AG09309 (cell line): ENCODE measurements around the gene ABHD17C.
A peak's percentile ranks its signal among the peaks of the same experiment; 100 is the strongest.

Experiments used
- DNase-seq: peaks from one replicate; pipeline ENCODE4 v3.0.0-alpha.2; 2010; ENCODE audit warnings: low read depth
- H3K4me3 ChIP-seq: 2 replicates; pipeline ENCODE4 v1.5.1; 2011; ENCODE audit warnings: mild to moderate bottlenecking, low read depth, low read length, moderate library complexity; ENCODE audit not compliant: control insufficient read depth
- TF ChIP-seq, protein P1 (sequence below): IDR thresholded peaks from 2 replicates; pipeline ENCODE4 v1.5.1; 2011; ENCODE audit warnings: mild to moderate bottlenecking, low read depth, low read length, inconsistent platforms; ENCODE audit not compliant: insufficient read depth, control insufficient read depth; ENCODE audit errors: missing control alignments

Gene ABHD17C

DNA sequence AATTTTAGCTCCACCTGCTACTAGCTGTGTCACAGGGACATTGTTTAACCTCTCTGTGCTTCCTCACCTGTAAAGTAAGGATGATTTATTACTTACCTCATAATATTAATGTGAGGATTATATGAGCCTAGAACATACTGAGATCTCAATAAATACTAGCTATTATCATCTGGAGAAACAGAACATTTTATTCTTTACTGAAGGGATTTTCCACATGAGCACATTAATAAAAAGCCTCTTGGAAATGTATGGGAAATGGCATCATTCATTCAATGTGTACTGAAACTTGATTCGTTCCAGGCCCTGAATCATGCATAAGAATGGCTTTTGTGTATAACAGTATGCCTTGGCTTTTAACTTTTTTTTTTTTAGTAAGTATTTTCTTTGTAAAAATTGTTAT lies 73.0 kb downstream of the ABHD17C start:
- H3K4me3 ChIP-seq: no peak overlapping the region
- TF ChIP-seq, protein P1, sequence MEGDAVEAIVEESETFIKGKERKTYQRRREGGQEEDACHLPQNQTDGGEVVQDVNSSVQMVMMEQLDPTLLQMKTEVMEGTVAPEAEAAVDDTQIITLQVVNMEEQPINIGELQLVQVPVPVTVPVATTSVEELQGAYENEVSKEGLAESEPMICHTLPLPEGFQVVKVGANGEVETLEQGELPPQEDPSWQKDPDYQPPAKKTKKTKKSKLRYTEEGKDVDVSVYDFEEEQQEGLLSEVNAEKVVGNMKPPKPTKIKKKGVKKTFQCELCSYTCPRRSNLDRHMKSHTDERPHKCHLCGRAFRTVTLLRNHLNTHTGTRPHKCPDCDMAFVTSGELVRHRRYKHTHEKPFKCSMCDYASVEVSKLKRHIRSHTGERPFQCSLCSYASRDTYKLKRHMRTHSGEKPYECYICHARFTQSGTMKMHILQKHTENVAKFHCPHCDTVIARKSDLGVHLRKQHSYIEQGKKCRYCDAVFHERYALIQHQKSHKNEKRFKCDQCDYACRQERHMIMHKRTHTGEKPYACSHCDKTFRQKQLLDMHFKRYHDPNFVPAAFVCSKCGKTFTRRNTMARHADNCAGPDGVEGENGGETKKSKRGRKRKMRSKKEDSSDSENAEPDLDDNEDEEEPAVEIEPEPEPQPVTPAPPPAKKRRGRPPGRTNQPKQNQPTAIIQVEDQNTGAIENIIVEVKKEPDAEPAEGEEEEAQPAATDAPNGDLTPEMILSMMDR: no peak
- no peak for DNase-seq

DNA sequence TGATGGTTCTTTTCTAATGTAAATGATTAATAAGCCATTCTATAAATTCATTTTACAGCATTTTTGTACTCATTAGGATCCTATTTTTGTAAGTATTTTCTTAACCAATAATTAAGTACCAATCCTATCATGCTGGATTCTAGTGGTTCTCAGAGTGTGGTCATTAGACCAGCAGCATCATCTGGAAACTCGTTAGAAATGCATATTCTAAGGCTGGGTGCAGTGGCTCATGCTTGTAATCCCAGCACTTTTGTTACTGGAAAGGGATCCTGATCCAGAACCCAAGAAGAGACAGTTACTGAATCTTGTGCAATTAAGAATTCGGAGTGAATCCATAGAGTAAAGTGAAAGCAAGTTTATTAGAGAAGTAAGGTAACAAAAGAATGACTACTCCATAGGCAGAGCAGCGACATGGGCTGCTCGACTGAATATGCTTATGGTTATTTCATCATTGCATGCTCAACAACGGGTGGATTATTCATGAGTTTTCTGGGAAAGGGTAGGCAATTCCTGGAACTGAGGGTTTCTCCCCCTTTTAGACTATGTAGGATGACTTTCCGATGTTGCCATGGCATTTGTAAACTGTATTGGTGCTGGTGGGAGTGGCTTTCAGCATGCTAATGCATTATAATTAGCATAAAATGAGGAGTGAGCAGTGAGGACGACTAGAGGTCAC lies 74.2 kb downstream of the ABHD17C start:
- TF ChIP-seq, protein P1: no peak
- no peak for DNase-seq
- H3K4me3 ChIP-seq: no peak overlapping the region

DNA sequence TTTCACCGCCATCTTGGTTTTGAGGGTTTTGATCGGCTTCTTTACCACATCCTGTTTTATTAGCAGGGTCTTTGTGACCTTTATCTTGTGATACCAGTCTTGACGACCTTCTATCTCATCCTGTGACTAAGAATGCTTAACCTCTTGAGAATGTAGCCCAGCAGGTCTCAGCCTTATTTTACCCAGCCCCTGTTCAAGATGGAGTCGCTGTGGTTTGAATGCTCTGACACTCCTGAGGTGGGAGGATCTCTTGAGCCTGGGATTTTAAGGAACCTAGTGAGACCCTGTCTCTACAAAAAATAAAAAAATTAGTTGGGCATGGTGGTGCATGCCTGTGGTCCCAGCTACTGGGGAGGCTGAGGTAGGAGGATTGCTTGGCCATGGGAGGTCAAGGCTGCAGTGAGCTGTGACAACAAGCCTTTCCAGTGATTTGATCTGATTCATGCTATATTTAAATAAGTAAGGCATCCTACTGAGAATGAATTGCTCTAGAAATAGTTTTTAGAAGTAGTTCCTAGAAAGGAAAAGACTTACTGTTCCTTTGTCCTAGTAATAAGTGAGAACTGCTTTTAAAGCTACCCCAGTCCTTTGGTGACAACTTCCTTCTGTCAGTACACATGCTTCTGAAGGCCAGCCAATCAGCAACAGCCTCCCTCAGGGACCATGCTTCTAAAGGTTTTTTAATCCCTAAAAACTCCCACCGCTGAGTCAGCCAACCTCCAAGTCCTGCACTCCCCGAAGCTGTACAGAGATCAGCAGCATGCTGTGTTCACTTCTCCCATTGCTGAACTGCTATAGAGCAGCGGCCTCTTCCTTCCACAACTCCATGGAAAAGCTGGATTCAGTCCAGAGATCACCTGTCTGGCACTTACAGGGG lies 75.0 kb downstream of the ABHD17C start:
- TF ChIP-seq, protein P1: no peak
- H3K4me3 ChIP-seq: no peak overlapping the region
- DNase-seq: no peak

DNA sequence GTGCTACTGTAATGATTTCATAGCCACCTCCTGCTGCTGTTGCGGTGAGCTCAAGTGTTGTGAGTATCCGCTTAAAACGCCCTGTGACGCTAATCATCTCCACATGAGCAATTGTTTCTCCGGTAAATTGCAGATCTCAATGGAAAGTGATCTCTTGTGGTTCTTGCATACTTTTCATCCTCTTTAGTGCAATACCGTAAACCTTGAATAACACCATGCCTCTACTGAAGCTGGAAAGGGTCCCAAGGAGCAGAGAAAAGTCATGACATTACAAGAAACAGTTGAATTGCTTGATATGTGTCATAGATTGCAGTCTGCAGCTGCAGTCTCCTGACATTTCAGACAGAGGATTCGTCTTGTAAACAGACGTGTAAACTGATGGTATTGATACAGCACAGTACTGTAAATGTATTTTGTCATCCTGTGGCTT lies 78.0 kb downstream of the ABHD17C start:
- peak; percentile 79 for DNase-seq
- TF ChIP-seq, protein P1: no peak
- no peak overlapping the region for H3K4me3 ChIP-seq

GRCh38 chr15:80773792-80774352 lies 78.8 kb downstream of the ABHD17C start:
- no peak for DNase-seq
- H3K4me3 ChIP-seq: no peak overlapping the region
- TF ChIP-seq, protein P1: no peak

- H3K4me3 ChIP-seq: no peak overlapping the region
- TF ChIP-seq, protein P1: no peak
- no peak for DNase-seq
Measured at GRCh38 chr15:80774486-80774885, 79.4 kb downstream of the ABHD17C start.
